PFSK-1 (cell line): ENCODE measurements around the gene RPL36.

ENCODE experiments used
- FOXP2 ChIP-seq: optimal IDR thresholded peaks from 2 replicates; pipeline ENCODE3; 2011; ENCODE audit warnings: borderline replicate concordance, control low read depth, inconsistent platforms; ENCODE audit not compliant: insufficient read depth; ENCODE audit errors: extremely low read length, extremely low read depth
- POLR2AphosphoS5 ChIP-seq: IDR thresholded peaks from 2 replicates; pipeline ENCODE4 v1.6.1; 2012; ENCODE audit warnings: low read depth, mild to moderate bottlenecking, control low read depth, low read length, moderate library complexity
- SIN3A ChIP-seq: IDR thresholded peaks from 2 replicates; pipeline ENCODE4 v1.6.1; 2012; ENCODE audit warnings: mild to moderate bottlenecking, low read length, moderate library complexity, borderline replicate concordance; ENCODE audit not compliant: insufficient read depth
- TAF1 ChIP-seq: IDR thresholded peaks from 2 replicates; pipeline ENCODE4 v1.6.1; 2012; ENCODE audit warnings: low read length, control low read depth, borderline replicate concordance; ENCODE audit not compliant: insufficient read depth
- TF ChIP-seq, protein P1 (sequence below), 2 experiments: IDR thresholded peaks; 2 replicates each; pipeline versions ENCODE4 v1.6.1 to v1.8.0; 2011 to 2012; ENCODE audit warnings: low read depth in 2 of 2, low read length in 2 of 2, control low read depth in 1 of 2, inconsistent platforms in 1 of 2, mild to moderate bottlenecking in 1 of 2, moderate library complexity in 1 of 2; ENCODE audit not compliant: insufficient read depth in 1 of 2

RPL36 gene

GRCh38 chr19:5727453-5728050 is 37.5 kb downstream of the RPL36 start:
- TF ChIP-seq POLR2AphosphoS5 (no peak), SIN3A (no peak), FOXP2 (no peak), TAF1 (no peak)
- TF ChIP-seq, protein P1, sequence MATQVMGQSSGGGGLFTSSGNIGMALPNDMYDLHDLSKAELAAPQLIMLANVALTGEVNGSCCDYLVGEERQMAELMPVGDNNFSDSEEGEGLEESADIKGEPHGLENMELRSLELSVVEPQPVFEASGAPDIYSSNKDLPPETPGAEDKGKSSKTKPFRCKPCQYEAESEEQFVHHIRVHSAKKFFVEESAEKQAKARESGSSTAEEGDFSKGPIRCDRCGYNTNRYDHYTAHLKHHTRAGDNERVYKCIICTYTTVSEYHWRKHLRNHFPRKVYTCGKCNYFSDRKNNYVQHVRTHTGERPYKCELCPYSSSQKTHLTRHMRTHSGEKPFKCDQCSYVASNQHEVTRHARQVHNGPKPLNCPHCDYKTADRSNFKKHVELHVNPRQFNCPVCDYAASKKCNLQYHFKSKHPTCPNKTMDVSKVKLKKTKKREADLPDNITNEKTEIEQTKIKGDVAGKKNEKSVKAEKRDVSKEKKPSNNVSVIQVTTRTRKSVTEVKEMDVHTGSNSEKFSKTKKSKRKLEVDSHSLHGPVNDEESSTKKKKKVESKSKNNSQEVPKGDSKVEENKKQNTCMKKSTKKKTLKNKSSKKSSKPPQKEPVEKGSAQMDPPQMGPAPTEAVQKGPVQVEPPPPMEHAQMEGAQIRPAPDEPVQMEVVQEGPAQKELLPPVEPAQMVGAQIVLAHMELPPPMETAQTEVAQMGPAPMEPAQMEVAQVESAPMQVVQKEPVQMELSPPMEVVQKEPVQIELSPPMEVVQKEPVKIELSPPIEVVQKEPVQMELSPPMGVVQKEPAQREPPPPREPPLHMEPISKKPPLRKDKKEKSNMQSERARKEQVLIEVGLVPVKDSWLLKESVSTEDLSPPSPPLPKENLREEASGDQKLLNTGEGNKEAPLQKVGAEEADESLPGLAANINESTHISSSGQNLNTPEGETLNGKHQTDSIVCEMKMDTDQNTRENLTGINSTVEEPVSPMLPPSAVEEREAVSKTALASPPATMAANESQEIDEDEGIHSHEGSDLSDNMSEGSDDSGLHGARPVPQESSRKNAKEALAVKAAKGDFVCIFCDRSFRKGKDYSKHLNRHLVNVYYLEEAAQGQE (IDR thresholded peaks at IDR 0.05; ENCODE audit: insufficient read depth in 1 of 2, low read depth in 2 of 2, low read length in 2 of 2) = no peak

DNA sequence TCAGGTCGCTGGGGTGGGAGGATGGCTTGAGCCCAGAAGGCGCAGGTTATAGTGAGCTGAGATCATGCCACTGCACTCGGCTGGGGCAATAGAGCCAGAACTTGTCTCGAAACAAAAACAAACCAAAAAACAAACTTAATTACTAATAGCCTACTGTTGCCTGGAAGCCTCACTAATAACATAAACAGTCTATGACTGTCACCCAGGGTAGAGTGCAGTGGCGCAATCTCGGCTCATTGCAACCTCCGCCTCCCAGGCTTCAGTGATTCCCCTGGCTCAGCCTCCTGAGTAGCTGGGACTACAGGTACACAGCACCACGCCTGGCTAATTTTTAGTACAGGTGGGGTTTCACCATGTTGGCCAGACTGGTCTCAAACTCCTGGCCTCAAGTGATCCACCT is 48.3 kb downstream of the RPL36 start:
- no peak for TF ChIP-seq POLR2AphosphoS5
- TF ChIP-seq TAF1 = no peak
- no peak for TF ChIP-seq SIN3A
- TF ChIP-seq, protein P1 (IDR thresholded peaks at IDR 0.05; ENCODE audit: insufficient read depth in 1 of 2, low read depth in 2 of 2, low read length in 2 of 2) = no peak
- no peak for TF ChIP-seq FOXP2
